T-cell (primary cell): Measurements from ENCODE around the gene GRID1. TPM values are rescaled to one million over a fixed set of nuclear protein-coding genes. Genes with fewer than 3 reads are reported as not detected.

Source experiments
- ATAC-seq, 4 experiments: fragments of 200-7000 bp in 3 of 4; fragments of 150-1000 bp in 1 of 4; cut with Tn5 transposase; replicated peaks in 1 of 4; 1 replicate in 3 of 4; 2 replicates in 1 of 4; pipeline ENCODE4 v1.10.0; 2021; ENCODE audit warnings: moderate library complexity in 3 of 4, mild to moderate bottlenecking in 2 of 4, moderate number of reproducible peaks in 1 of 4
- CTCF ChIA-PET, 2 donors: fragments of 300-600 bp; sonication (Branson Sonifier 250); formaldehyde crosslinking; loops; one replicate each; lab custom pipeline; 2022; ENCODE audit warnings: antibody characterized with exemption in 2 of 2; lab: Charles Lee
- POLR2A ChIA-PET, 2 donors: fragments of 300-600 bp; sonication (Branson Sonifier 250); formaldehyde crosslinking; loops; one replicate each; lab custom pipeline; 2022; ENCODE audit warnings: antibody characterized with exemption in 2 of 2; lab: Charles Lee
- DNase-seq, 35 experiments: peaks; one replicate each; pipeline versions ENCODE4 v3.0.0 to v3.0.0-alpha.2; 2013 to 2023
- H3K27ac ChIP-seq: one replicate; pipeline ENCODE4 v1.5.1; 2013; ENCODE audit warnings: low read length
- H3K27me3 ChIP-seq, 2 experiments: replicated peaks in 1 of 2; 1 replicate in 1 of 2; 2 replicates in 1 of 2; pipeline versions ENCODE4 v1.6.1 to v1.7.0; 2013; ENCODE audit warnings: low read length in 1 of 2, mixed read lengths in 1 of 2; ENCODE audit not compliant: control insufficient read depth in 2 of 2, insufficient read depth in 2 of 2; ENCODE audit errors: extremely low read depth in 1 of 2
- H3K36me3 ChIP-seq, 2 donors: 1 replicate in 1 of 2; 2 replicates in 1 of 2; pipeline versions ENCODE4 v1.6.1 to v1.7.0; 2013; ENCODE audit warnings: low read length in 1 of 2; ENCODE audit not compliant: control insufficient read depth in 2 of 2, insufficient read depth in 1 of 2; ENCODE audit errors: extremely low read depth in 1 of 2
- H3K4me1 ChIP-seq, 2 experiments: 1 replicate in 1 of 2; 2 replicates in 1 of 2; pipeline versions ENCODE4 v1.6.1 to v1.7.0; 2013; ENCODE audit warnings: low read length in 2 of 2, mixed read lengths in 1 of 2; ENCODE audit not compliant: insufficient read depth in 2 of 2, control insufficient read depth in 1 of 2; ENCODE audit errors: extremely low read depth in 1 of 2
- H3K4me3 ChIP-seq, 2 donors: 1 replicate in 1 of 2; 2 replicates in 1 of 2; pipeline versions ENCODE4 v1.5.1 to v1.7.0; 2013; ENCODE audit warnings: mild to moderate bottlenecking in 2 of 2, low read length in 1 of 2, moderate library complexity in 1 of 2; ENCODE audit not compliant: control insufficient read depth in 1 of 2; ENCODE audit errors: extremely low read depth in 1 of 2
- H3K9me3 ChIP-seq: 2 replicates; pipeline ENCODE4 v1.7.0; 2013
- H3K27ac Mint-ChIP-seq, 2 donors: one replicate each; pipeline ENCODE4 v1.8.0; 2020 to 2021; ENCODE audit warnings: mild to moderate bottlenecking in 2 of 2, mixed read lengths in 2 of 2
- H3K27me3 Mint-ChIP-seq, 2 donors: one replicate each; pipeline ENCODE4 v1.8.0; 2021 to 2022; ENCODE audit warnings: mixed read lengths in 2 of 2
- H3K36me3 Mint-ChIP-seq: one replicate; pipeline ENCODE4 v1.8.0; 2021; ENCODE audit warnings: mixed read lengths
- H3K4me1 Mint-ChIP-seq, 3 donors: one replicate each; pipeline ENCODE4 v1.8.0; 2020 to 2022; ENCODE audit warnings: mixed read lengths in 3 of 3, mild to moderate bottlenecking in 1 of 3
- H3K4me3 Mint-ChIP-seq, 3 donors: one replicate each; pipeline ENCODE4 v1.8.0; 2020 to 2022; ENCODE audit warnings: mild to moderate bottlenecking in 3 of 3, mixed read lengths in 3 of 3, moderate library complexity in 3 of 3
- H3K9me3 Mint-ChIP-seq, 3 donors: one replicate each; pipeline ENCODE4 v1.8.0; 2020 to 2022; ENCODE audit warnings: mixed read lengths in 3 of 3
- WGBS: methylation state at CpG from one replicate; pipeline ENCODE4 v1.1.5; 2013; ENCODE audit warnings: missing lambda C conversion rate; ENCODE audit not compliant: insufficient coverage; 5-methylcytosine and 5-hydroxymethylcytosine counted together
- total RNA-seq, 35 experiments: library from RNA in 6 of 35; stranded (reverse) in 6 of 35; fragments of 120-200 nt in 1 of 35; gene quantifications; one replicate each; pipeline versions ENCODE4 v1.2.1 to v1.2.4 and lab custom pipeline; 2013 to 2026

GRID1 gene
- total RNA-seq, 5 donors from 2014 or later (not counting 1 experiment from before 2014, with no cell fraction given), result 0.68 TPM; not detected in 4

- WGBS, result no CpG with 5 or more reads among the region's 3 CpGs
- Histone ChIP-seq H3K4me3 (no peak overlapping the region), H3K4me1 (no peaks in the 10 kb centered on the region), H3K9me3 (no peaks in the 10 kb centered on the region), H3K27me3 (peaks cover 0 to 6% of the 10 kb centered on the region in 2 experiments), H3K27ac (no peak overlapping the region), H3K36me3 (no peaks in the 10 kb centered on the region)
- no peaks in the 10 kb centered on the region for H3K4me1 Mint-ChIP-seq
- H3K9me3 Mint-ChIP-seq, result no peaks in the 10 kb centered on the region
- peaks cover 0 to 4% of the 10 kb centered on the region in 2 donors for H3K27me3 Mint-ChIP-seq
- no peak overlapping the region for H3K27ac Mint-ChIP-seq
- ATAC-seq (no peak), DNase-seq (no peak)
- POLR2A ChIA-PET, result no interaction called here
- no peak overlapping the region for H3K4me3 Mint-ChIP-seq
- CTCF ChIA-PET, result no interaction called here
- H3K36me3 Mint-ChIP-seq, result no peaks in the 10 kb centered on the region
These were observed 448.2 kb downstream of the GRID1 start for GRCh38 chr10:85918371-85918770.

- WGBS, result no CpG with 5 or more reads among the region's 4 CpGs
- Histone ChIP-seq H3K36me3 (no peaks in the 10 kb centered on the region), H3K4me1 (no peaks in the 10 kb centered on the region), H3K27me3 (peaks cover 0 to 6% of the 10 kb centered on the region in 2 experiments), H3K27ac (no peak overlapping the region), H3K9me3 (no peaks in the 10 kb centered on the region), H3K4me3 (no peak overlapping the region)
- ChIA-PET CTCF (no interaction called here), POLR2A (no interaction called here)
- Mint-ChIP-seq H3K9me3 (no peaks in the 10 kb centered on the region), H3K36me3 (no peaks in the 10 kb centered on the region), H3K27ac (no peak overlapping the region), H3K27me3 (peaks cover 0 to 4% of the 10 kb centered on the region in 2 donors), H3K4me3 (no peak overlapping the region), H3K4me1 (no peaks in the 10 kb centered on the region)
- no peak for DNase-seq
- no peak for ATAC-seq
These were observed 449.0 kb downstream of the GRID1 start for GRCh38 chr10:85917601-85918000.

- H3K27me3 ChIP-seq, result peaks cover 0 to 6% of the 10 kb centered on the region in 2 experiments
- Mint-ChIP-seq H3K36me3 (no peaks in the 10 kb centered on the region), H3K9me3 (no peaks in the 10 kb centered on the region), H3K4me1 (no peaks in the 10 kb centered on the region), H3K27ac (no peak overlapping the region), H3K4me3 (no peak overlapping the region), H3K27me3 (peaks cover 0 to 4% of the 10 kb centered on the region in 2 donors)
- ATAC-seq (no peak), DNase-seq (no peak)
- ChIA-PET POLR2A (no interaction called here), CTCF (no interaction called here)
- no CpG with 5 or more reads among the region's 2 CpGs for WGBS
- no peak overlapping the region for H3K4me3 ChIP-seq
- no peaks in the 10 kb centered on the region for H3K9me3 ChIP-seq
- no peaks in the 10 kb centered on the region for H3K36me3 ChIP-seq
- H3K27ac ChIP-seq, result no peak overlapping the region
- H3K4me1 ChIP-seq, result no peaks in the 10 kb centered on the region
These were observed 449.5 kb downstream of the GRID1 start for GRCh38 chr10:85916994-85917573.

- Histone ChIP-seq H3K4me1 (no peaks in the 10 kb centered on the region), H3K27me3 (peaks cover 0 to 6% of the 10 kb centered on the region in 2 experiments), H3K27ac (no peak overlapping the region), H3K4me3 (no peak overlapping the region), H3K36me3 (no peaks in the 10 kb centered on the region), H3K9me3 (no peaks in the 10 kb centered on the region)
- CTCF ChIA-PET, result no interaction called here
- POLR2A ChIA-PET, result no interaction called here
- no peaks in the 10 kb centered on the region for H3K36me3 Mint-ChIP-seq
- H3K27me3 Mint-ChIP-seq, result peaks cover 0 to 4% of the 10 kb centered on the region in 2 donors
- ATAC-seq (no peak), DNase-seq (no peak)
- 43% methylated on average over 1 of the region's 5 CpGs for WGBS
- H3K27ac Mint-ChIP-seq, result no peak overlapping the region
- H3K4me1 Mint-ChIP-seq, result no peaks in the 10 kb centered on the region
- H3K9me3 Mint-ChIP-seq, result no peaks in the 10 kb centered on the region
- no peak overlapping the region for H3K4me3 Mint-ChIP-seq
These were observed 450.3 kb downstream of the GRID1 start for GRCh38 chr10:85916286-85916685.

GRCh38 chr10:85915245-85915846 lies 451.2 kb downstream of the GRID1 start:
- Mint-ChIP-seq H3K36me3 (no peaks in the 10 kb centered on the region), H3K27me3 (peaks cover 5 to 8% of the 10 kb centered on the region in 2 donors), H3K27ac (no peak overlapping the region), H3K9me3 (no peaks in the 10 kb centered on the region), H3K4me1 (no peaks in the 10 kb centered on the region), H3K4me3 (no peak overlapping the region)
- ChIA-PET POLR2A (no interaction called here), CTCF (no interaction called here)
- ATAC-seq (no peak), DNase-seq (no peak)
- H3K27ac ChIP-seq, result no peak overlapping the region
- H3K9me3 ChIP-seq, result no peaks in the 10 kb centered on the region
- no peaks in the 10 kb centered on the region for H3K4me1 ChIP-seq
- peaks cover 0 to 6% of the 10 kb centered on the region in 2 experiments for H3K27me3 ChIP-seq
- WGBS, result 80% methylated on average over 4 of the region's 4 CpGs
- no peaks in the 10 kb centered on the region for H3K36me3 ChIP-seq
- H3K4me3 ChIP-seq, result no peak overlapping the region

- no peaks in the 10 kb centered on the region for H3K4me1 ChIP-seq
- ATAC-seq, result no peak
- Mint-ChIP-seq H3K4me1 (no peaks in the 10 kb centered on the region), H3K9me3 (no peaks in the 10 kb centered on the region), H3K27me3 (peaks cover 6 to 10% of the 10 kb centered on the region in 2 donors), H3K27ac (no peak overlapping the region), H3K4me3 (no peak overlapping the region), H3K36me3 (no peaks in the 10 kb centered on the region)
- H3K27ac ChIP-seq, result no peak overlapping the region
- no peaks in the 10 kb centered on the region for H3K9me3 ChIP-seq
- H3K36me3 ChIP-seq, result no peaks in the 10 kb centered on the region
- CTCF ChIA-PET, result no interaction called here
- H3K27me3 ChIP-seq, result peaks cover 0 to 6% of the 10 kb centered on the region in 2 experiments
- no peak for DNase-seq
- H3K4me3 ChIP-seq, result no peak overlapping the region
- WGBS, result 90% methylated on average over 2 of the region's 3 CpGs
- POLR2A ChIA-PET, result no interaction called here
These were observed 451.9 kb downstream of the GRID1 start for GRCh38 chr10:85914720-85915119.
